T47D (cell line): ENCODE measurements around the gene ZSCAN20.

Source experiments
- DNase-seq, 2 experiments: peaks; one replicate each; pipeline versions ENCODE4 v3.0.0 to v3.0.0-alpha.2; 2011 to 2012; ENCODE audit warnings: low read depth in 1 of 2, low spot score in 1 of 2
- JUND ChIP-seq: IDR thresholded peaks from 2 replicates; pipeline ENCODE4 v1.6.1; 2012; ENCODE audit warnings: low read depth
- in situ Hi-C: cut with HindIII; loops from 2 replicates; pipeline ENCODE4 v1.10.0; 2016; ENCODE audit warnings: low sequenced_read_pairs, low pct_unique_long_range_greater_than_20kb

The ZSCAN20 gene

GRCh38 chr1:33529957-33530356 lies 57.5 kb downstream of the ZSCAN20 start:
- no peak for DNase-seq
- TF ChIP-seq JUND: no peak
- in situ Hi-C loops: no loop called here

- DNase-seq: no peak
- TF ChIP-seq JUND: no peak
- in situ Hi-C loops: no loop called here
Observed at GRCh38 chr1:33532250-33532649, 59.8 kb downstream of the ZSCAN20 start.

- no peak for TF ChIP-seq JUND
- DNase-seq: no peak
Observed at GRCh38 chr1:33532936-33533335, 60.5 kb downstream of the ZSCAN20 start.

GRCh38 chr1:33535334-33535733 lies 62.9 kb downstream of the ZSCAN20 start:
- in situ Hi-C loops: no loop called here
- DNase-seq: no peak
- no peak for TF ChIP-seq JUND

More at GRCh38 chr1:33532936-33533335, 60.5 kb downstream of the ZSCAN20 start:
- in situ Hi-C loops: no loop called here

GRCh38 chr1:33537885-33538284 lies 65.4 kb downstream of the ZSCAN20 start:
- in situ Hi-C loops: no loop called here
- no peak for TF ChIP-seq JUND
- no peak for DNase-seq

- no peak for DNase-seq
- no peak for TF ChIP-seq JUND
- in situ Hi-C loops: no loop called here
Observed at GRCh38 chr1:33541966-33542365, 69.5 kb downstream of the ZSCAN20 start.
